Measurements from ENCODE around the gene MYCN.
"Not testable (repeated sequence)": the region's sequence is repeated elsewhere in the genome, so short reads cannot be mapped to it uniquely, and the experiment has no call there.

MYCN gene
- 0 to 0.27 (median 0.09) reads per million in 4 experiments for total RNA-seq

- peak; percentile 1 for DNase-seq
Measured at GRCh38 chr2:15939854-15940660, at the start of gene MYCN. MYCN (plus strand) TSS chr2:15940550; CDS start chr2:15942065, 1,515 bp downstream.

GRCh38 chr2:15890936-15891905, 49.1 kb upstream of the MYCN start:
- no peak for DNase-seq

- no peak for DNase-seq
Measured at GRCh38 chr2:15892151-15892880, 48.0 kb upstream of the MYCN start.

- DNase-seq, result no peak
Measured at GRCh38 chr2:15893085-15893484, 47.3 kb upstream of the MYCN start.

GRCh38 chr2:15893689-15894480, 46.5 kb upstream of the MYCN start:
- DNase-seq, result no peak

GRCh38 chr2:15894481-15895144, 45.7 kb upstream of the MYCN start:
- DNase-seq, result no peak

GRCh38 chr2:15895615-15896469, 44.5 kb upstream of the MYCN start:
- no peak for DNase-seq

- no peak for DNase-seq
Measured at GRCh38 chr2:15896859-15897258, 43.5 kb upstream of the MYCN start.

- DNase-seq, result no peak
Measured at GRCh38 chr2:15897431-15898098, 42.8 kb upstream of the MYCN start.

- DNase-seq, result no peak
Measured at GRCh38 chr2:15899327-15899612, 41.1 kb upstream of the MYCN start.

- no peak for DNase-seq
Measured at GRCh38 chr2:15899751-15900493, 40.4 kb upstream of the MYCN start.

- DNase-seq, result no peak
Measured at GRCh38 chr2:15901095-15901807, 39.1 kb upstream of the MYCN start.

- no peak for DNase-seq
Measured at GRCh38 chr2:15901808-15902130, 38.6 kb upstream of the MYCN start.

- not testable (repeated sequence) for DNase-seq
Measured at GRCh38 chr2:15903910-15904309, 36.4 kb upstream of the MYCN start.

GRCh38 chr2:15905267-15905645, 35.1 kb upstream of the MYCN start:
- no peak for DNase-seq

GRCh38 chr2:15905986-15906491, 34.3 kb upstream of the MYCN start:
- DNase-seq, result no peak

GRCh38 chr2:15906778-15907177, 33.6 kb upstream of the MYCN start:
- DNase-seq, result no peak

GRCh38 chr2:15907461-15908324, 32.7 kb upstream of the MYCN start:
- no peak for DNase-seq
